GM19452 (cell line): ENCODE measurements around the gene DYSF.

Source experiments
- ATAC-seq: cut with Tn5 transposase; IDR thresholded peaks from one replicate; pipeline ENCODE4 v1.9.1; 2021; ENCODE audit not compliant: unreplicated experiment

DYSF gene

DNA sequence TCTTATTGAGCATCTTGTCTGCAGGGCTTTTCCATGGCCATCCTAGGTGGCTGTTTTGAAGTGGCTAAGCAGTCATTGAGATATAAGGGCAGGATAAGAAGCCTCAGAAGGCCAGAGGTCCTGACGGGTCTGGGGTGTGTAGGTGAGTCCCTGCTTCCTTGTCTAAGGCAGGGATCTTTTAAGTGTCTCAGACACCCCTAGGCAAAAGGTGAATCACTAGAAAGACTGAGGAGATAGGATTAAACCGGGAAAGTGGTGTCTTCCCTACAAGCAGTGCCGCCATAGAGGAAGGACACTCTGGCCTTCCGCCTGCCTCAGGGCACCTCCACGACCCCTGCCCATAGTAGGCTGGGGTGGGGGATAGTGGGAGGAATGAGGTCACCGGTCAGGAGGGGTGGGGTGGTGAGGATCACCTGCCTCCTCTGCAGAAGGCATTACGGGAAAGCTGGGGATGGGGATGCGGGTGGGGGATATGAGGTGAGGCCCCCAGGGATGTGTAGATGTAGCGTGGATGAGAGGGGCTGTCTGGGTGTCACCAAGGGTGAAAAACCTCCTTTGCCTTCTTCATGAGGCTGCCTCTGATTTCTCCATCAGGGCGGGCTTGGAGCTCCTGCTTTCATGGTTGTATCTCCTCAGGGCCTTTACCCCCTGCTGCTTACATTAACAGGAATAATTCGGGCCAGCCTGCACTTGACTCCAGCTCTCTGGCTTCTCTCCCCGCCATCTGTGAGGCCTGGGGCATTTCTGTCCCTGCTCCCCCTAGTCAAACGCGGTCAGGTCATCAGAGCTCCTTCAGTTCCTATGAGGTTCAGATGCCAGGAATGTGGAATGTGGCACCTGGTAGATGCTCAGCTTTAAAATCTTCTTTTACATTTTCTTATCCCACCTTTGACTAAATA is 244.0 kb downstream of the DYSF start:
- ATAC-seq: no peak

GRCh38 chr2:71699428-71699827 is 246.1 kb downstream of the DYSF start:
- no peak for ATAC-seq

- no peak for ATAC-seq
These were observed 246.8 kb downstream of the DYSF start for GRCh38 chr2:71700041-71700657.

DNA sequence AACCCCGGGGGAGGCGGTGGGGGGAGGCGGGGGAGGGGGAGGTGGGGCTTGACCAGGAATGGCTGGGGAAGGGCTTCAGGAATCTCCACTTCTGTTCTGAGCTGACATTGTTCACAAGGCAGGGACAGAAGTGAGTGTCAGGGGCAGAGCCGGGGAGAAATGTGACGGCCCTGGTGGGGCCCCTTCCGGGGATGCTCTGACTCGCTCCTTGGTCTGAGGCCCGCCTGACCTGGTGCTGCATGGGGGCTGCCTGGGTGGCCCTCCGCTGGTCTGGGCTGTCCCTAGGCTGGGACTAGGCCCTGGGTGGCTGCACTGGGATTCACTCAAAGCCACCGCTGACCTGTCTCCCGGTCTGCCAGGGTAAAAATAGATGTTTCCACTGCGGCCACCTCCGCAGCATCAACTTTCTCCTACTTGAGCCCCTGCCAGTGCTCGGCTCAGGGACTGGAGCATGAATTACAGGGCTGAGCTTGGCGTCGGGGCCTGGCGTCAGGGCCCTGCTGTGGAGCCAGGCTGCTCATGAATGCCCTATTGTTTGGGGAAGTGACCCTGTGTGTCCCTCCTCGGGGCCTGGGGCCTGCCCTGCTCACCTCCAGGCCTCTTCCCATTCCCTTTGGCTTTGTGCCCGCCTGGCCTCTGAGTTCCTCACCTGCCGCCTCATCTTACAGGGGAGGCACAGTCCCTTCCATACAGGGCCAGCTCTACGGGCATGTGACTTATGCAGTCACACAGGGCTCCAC is 247.5 kb downstream of the DYSF start:
- ATAC-seq: no peak

GRCh38 chr2:71702071-71702970 is 249.0 kb downstream of the DYSF start:
- no peak for ATAC-seq

GRCh38 chr2:71702971-71703898 is 249.9 kb downstream of the DYSF start:
- no peak for ATAC-seq

- ATAC-seq: no peak
These were observed 250.8 kb downstream of the DYSF start for GRCh38 chr2:71704131-71704561.

DNA sequence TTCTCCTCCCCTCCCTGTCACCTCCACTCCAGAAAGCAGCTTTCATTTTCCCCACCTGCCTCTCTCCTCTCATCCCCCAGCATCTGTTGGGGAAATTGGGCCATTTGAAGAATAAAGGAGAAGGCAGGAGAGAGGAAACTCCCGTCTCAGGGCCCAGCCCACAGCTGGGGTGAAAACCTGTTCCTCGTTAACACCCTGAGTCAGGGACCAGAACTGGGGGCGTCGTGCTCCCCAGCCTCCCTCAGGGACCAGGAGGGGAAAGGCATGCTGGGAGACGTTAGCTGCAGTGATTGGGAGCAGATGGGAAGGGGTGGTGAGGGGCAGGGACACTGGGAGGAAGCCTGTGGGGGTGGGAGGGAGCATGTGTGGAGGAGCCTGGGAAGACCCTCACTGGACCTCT is 251.3 kb downstream of the DYSF start:
- ATAC-seq: no peak

- no peak for ATAC-seq
These were observed 252.0 kb downstream of the DYSF start for GRCh38 chr2:71705171-71705960.

DNA sequence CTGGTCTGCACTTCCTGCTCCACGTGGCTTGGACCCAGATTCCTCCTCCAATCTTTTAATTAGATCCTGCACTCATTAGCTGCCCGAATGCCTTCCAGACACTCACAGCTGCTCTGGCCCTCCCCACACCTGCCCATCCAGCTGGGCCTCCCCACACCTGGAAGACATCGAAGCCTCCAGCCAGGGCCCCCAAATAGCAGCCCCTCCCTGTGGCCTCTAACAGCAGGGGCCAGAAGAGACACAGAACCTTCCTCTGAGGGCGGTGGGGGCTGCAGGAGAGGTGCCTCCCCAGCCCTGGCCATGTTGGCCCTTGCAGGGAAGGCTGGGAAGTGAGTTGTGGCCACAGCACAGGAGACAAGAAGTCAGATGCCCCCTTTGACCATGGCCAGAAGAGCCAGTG is 252.8 kb downstream of the DYSF start:
- ATAC-seq: no peak

DNA sequence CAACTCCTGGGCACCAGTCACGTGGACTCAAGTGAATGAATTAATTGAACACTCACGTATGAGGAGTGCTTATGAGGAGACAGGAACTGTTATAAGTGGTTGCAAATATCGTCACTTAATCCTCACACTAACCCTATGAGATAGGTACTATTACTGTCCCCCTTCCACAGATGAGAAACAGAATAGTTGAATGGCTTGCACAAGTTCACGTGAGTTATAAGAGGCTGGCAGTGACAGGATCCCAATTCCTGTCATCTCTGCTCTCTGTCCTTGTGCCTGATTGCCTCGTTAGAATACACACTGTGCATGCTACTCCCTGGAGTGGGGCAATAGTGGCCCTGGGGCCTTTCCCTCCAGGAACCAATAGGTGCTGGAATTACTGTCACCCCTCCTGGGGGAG is 253.5 kb downstream of the DYSF start:
- no peak for ATAC-seq

GRCh38 chr2:71710367-71711132 is 257.2 kb downstream of the DYSF start:
- ATAC-seq: no peak

GRCh38 chr2:71711133-71711855 is 257.9 kb downstream of the DYSF start:
- no peak for ATAC-seq

DNA sequence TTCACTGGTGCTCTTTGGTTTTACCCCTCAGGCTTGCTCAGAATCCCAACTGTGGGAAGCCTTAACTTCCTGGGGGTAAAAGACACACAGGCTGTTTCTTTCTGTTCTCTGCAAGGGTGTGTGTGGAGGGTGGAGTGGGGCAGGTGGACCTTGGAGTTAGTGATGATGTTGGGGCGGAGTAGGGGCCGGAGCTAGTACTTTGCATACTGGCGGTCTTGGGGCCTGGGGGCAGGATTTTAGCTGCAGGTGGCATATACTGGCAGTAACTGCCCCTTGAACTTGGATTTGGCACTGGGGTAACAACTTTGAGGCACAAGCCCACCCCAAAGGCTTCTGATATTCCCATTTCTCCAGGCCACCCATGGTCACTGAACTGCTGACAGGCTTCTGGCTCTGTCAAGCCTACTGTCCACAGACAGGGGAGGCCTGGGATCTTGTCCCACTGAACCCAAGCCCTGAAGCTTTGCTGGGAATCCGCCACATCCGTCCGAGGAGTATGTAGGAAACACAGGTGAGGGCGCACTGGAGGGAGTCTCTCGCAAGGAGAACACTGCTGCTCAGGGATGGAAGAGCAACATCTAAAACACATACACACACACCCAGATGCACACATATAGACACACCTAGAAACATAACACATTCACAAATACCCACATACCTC is 258.9 kb downstream of the DYSF start:
- no peak for ATAC-seq

- ATAC-seq: no peak
These were observed 260.5 kb downstream of the DYSF start for GRCh38 chr2:71713581-71714580.
